HG02840 (cell line): ENCODE data around the gene RHOU.

Experiments used
- ATAC-seq: cut with Tn5 transposase; IDR thresholded peaks from one replicate; pipeline ENCODE4 v1.9.1; 2021; ENCODE audit warnings: mild to moderate bottlenecking, moderate library complexity, moderate number of reproducible peaks; ENCODE audit not compliant: unreplicated experiment, low FRiP score

Gene RHOU

GRCh38 chr1:228736844-228737445, 1.7 kb downstream of the RHOU start:
- no peak for ATAC-seq

DNA sequence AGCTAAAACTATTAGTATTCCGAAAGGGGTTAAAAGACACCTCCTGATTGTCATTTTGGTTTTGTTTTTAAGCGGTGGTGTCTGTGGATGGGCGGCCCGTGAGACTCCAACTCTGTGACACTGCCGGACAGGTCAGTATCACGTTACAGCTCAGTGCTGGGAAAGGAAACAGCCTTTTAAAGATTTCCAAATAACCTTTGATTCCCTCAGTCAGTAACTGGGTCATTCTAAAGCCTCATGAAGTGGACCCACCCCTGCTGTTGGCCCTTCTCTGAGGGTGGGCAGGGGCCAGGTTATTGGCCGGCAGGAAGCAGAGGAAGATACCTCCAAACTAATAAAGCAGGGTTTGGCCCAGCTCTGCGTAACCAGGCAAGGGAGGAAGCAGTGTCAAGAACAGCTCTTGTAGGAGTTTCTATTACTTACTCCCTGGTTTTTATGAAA, 2.3 kb downstream of the RHOU start:
- no peak for ATAC-seq

DNA sequence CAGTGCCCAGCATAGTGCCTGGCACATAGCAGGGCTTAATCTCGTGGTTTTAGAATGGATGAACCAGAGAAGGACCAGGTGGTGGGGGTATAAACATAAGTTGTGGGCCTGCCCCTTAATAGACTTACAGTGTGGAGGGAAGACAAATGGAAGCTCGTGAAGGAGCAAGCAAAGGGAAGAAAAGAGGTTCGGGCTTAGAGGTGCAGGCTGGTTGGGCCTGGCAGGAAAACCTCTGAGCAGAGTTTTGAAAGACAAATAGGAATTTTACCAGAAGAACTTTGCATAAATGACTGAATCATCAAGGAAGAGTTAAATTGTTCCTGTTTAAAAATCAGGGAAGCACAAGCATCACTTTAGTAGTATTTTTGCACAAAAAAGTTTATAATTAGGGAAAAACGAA, 4.5 kb downstream of the RHOU start:
- no peak for ATAC-seq

DNA sequence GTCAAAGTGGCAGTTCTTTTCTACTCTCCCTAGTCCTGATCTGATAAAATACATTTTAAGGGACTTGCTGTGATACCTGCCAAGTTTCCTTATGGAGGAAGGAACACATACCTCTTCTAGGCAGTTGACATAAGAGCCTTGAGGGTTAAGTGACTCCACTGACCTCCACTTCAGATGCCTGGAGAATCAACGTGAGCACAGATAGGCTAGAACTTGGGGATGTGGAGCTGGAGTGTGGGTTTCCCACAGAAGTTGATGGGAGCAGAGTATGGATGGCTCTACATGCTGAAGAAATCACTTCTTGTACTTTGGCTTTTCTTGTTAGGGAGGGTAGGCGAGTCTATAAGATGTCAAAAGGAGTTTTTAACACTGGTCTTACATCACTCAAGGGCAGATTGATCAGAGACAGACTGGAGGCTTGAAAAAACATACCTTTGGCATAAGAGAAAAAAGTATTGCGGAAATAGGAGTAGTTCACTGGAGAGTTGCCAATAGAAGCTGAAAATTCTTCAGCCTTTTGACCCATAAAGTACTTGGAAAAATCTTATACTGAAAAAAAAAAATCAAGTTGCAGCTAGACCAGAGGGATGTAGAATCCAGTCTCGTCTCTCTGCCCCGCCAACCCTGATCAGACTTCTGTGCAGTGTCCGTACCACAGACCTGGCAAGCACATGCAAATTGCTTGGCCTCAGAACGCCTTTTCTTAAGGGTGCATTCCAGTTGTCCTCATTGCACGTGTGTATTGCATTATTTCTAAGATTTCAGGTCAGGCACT, 5.5 kb downstream of the RHOU start:
- ATAC-seq, result no peak

DNA sequence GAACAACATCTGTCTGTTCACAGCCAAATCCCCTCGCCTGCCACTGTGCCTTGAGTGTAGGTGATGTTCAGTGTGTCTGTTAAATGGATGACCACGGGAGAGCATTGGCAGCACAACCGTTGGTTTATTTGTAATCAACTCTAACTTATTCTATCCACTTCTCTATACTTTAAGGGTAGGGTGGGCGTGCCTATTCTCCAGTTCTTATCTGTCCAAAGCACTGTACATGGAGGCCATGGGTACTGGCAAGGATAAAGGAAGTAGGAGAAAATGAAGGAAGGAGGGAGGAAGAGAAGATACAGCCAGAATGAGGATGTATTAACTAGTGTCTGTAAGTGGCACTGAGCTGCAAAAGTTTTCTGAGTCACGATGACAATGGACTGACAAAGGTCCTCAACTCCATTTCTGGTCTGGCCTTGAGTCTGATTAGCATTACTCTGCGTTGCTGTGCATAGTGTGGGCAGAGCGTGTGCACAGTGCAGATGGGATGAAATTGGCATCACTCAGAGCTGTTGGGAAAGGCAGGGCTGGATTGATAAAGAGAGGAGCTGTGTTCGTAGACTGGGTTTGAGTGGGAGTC, 7.1 kb downstream of the RHOU start:
- no peak for ATAC-seq

DNA sequence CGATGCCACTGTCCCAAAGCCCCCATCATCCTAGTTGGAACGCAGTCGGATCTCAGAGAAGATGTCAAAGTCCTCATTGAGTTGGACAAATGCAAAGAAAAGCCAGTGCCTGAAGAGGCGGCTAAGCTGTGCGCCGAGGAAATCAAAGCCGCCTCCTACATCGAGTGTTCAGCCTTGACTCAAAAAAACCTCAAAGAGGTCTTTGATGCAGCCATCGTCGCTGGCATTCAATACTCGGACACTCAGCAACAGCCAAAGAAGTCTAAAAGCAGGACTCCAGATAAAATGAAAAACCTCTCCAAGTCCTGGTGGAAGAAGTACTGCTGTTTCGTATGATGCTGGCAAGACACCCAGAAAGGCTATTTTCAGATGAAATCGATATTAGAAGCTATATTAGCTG, 8.1 kb downstream of the RHOU start:
- ATAC-seq, result no peak

DNA sequence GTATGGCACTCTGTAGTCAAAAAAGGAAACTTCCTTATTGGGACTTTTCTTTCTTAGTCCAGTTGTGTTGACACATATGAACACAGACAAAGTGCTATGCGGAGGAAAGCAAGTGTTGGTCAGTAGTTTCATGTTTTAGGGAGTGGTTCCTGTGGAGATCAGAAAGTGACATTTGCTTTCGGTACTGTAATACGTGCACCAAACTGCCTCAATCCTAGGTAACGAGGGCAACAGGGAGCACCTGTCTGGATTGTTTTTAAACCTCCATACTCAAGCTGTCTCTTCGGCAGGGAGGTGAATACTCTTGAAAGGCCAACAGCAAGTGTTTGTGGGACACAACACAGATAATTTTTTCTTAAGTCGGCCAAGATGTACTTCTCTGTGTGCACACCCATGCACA, 9.1 kb downstream of the RHOU start:
- no peak for ATAC-seq

- no peak for ATAC-seq
Observed at GRCh38 chr1:228744918-228745317, 9.6 kb downstream of the RHOU start.

DNA sequence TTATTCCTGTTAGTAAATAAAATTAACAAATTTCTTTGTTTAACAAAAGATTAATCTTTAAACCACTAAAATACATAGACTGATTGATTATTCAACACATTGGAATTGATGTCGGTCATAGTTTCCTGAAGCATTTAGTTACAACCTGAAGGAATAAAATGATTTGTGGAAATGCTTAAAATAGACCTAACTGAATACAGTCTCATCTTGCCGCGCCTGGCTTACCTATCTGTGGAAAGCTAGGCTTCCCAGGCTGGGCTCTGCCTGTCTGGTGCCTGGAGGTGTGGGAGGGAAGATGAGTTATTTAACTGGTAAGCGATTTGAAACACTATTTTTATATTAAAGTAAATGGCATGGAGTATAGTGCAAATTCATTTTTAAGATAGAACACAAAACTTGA, 10.2 kb downstream of the RHOU start:
- ATAC-seq, result no peak

DNA sequence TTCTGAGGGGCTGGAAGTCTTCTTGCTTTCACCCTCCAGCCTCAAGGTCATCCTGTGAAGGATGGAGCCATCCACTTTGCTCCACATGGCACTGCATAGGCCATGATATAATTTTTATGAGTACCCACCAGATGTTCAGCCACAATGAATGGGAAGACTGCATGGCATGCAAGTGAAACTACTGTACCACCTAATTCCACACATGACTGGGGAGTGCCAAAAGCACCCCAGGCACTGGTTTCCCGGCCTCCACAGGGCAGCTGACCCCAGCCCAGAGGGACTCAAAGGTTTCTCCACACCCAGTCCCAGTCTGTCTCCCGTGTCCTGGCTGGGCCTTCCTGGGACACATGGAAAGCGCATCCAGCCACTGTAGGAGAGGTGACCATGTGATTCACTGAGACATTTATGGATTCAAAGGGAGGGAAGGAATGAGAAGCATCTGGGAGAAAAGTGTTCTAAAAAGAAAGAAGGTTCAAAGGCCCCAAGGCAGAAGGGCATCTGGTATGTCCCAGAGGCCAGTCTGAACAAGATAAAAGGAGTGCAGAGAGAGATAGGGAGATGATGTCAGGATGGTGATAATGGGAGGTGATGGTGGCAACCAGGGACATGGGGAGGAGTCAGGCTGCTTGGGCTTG, 12.1 kb downstream of the RHOU start:
- ATAC-seq, result no peak

- ATAC-seq, result no peak
Observed at GRCh38 chr1:228748029-228748428, 12.8 kb downstream of the RHOU start.

DNA sequence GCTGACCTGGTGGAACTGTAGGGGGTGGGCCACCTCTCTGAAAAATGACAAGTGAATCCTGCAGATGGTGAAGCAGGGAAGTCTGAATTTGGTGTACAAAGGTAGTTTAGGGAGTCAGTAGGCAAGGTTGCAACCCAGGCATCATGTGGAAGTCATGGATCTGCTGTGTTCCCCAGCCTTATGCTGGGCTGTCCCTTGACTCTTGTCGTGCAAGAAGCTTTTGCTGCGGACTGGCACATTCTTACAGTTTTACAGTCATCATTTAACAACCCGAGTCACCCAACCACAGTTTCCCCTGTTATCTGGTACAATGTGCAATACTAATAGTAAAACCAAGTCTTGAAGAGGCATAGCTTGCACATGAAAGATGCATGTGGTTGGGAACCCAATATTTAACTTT, 13.2 kb downstream of the RHOU start:
- no peak for ATAC-seq

DNA sequence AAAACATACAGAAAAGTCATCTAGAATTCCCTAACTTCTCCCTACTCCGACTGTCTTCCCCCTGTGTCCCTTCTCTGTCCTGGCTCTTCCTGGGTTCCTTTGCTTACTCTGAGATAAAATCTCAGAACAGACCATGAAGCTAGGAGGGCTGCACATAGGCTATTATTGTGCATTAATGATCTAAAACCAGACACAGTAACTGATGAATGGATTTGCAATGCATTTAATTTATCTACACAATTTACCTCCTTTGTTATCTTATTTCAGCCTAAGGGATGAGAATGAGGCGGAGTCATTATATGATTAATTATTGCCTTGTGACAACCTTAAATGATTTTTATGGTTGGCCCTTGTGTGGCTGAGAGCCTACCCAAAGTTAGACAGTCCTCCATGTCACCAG, 14.5 kb downstream of the RHOU start:
- ATAC-seq, result no peak

DNA sequence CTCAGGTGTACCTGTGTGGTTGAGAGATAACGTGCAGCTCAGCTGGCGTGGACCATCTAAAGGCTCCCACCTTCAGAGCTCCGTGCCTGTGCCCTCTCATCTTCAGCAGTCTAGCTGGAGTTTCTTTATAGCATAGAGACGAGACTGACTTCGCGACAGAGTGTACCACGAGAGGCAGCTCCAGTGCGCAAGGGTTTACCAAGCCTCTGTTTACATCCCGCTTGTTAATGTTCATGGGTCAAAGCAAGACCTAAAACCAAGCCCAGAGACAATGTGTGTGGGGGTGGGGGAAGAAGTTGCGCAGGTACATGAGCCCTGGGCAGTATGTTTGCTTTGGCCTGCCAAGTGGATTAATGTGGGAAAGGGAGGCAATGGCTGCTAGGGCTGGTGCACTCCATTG, 15.6 kb downstream of the RHOU start:
- ATAC-seq, result no peak

DNA sequence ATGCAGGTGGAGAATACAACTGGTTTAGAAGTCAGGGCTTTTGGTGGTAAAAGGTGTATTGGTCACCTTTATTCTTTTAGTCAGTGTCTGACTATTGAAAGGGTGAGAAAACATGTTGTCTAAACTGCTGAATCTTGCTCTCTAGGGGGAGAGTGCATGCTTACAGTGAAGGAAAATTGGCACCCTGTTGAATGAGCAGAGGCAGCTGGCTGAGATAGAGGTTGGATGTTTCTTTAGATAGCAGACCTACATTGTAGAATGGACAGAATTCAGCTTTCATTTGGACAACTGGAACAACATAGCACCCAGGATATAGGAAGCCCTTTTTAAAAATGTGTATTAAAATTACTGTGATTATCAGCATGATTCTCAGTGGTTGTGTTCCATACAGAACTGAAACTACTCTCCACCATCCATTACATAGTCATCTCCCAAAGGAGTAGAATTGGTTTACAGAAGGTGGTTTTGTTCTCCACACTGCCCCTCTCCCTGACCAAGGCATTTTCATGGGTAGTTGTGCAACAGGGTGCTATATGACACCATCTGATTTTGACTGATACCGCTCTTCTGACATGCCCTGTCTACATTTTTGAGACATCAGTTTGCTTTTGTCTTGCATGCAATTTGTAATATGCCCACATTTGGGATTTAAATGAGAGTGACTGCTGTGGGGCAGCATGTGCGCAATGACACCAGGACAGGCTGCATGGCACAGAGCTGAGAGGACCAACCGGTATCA, 16.2 kb downstream of the RHOU start:
- no peak for ATAC-seq

- ATAC-seq, result no peak
Observed at GRCh38 chr1:228752258-228752657, 17.0 kb downstream of the RHOU start.

- ATAC-seq, result no peak
Observed at GRCh38 chr1:228752675-228753265, 17.5 kb downstream of the RHOU start.

DNA sequence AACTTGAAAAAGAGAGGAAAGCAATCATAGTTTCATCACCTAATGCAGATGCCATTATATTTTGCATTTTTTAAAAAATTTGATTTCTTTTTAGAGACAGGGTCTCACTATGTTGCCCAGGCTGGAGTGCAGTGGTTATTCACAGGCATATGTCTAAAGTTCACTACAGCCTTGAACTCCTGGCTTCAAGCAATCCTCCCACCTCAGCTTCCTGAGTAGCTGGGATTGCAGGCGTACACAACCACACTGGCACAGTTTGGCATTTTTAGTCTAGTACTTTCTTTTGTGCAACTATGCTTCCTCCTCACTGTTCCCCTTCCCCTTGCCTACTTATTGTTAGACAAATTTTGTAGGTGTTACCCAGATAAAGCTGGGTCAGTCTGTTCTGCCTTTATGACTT, 18.0 kb downstream of the RHOU start:
- ATAC-seq, result no peak

GRCh38 chr1:228753786-228754360, 18.6 kb downstream of the RHOU start:
- no peak for ATAC-seq

GRCh38 chr1:228754646-228755268, 19.5 kb downstream of the RHOU start:
- no peak for ATAC-seq
